Measurements from ENCODE around the gene TGFBI.

The TGFBI gene

DNA sequence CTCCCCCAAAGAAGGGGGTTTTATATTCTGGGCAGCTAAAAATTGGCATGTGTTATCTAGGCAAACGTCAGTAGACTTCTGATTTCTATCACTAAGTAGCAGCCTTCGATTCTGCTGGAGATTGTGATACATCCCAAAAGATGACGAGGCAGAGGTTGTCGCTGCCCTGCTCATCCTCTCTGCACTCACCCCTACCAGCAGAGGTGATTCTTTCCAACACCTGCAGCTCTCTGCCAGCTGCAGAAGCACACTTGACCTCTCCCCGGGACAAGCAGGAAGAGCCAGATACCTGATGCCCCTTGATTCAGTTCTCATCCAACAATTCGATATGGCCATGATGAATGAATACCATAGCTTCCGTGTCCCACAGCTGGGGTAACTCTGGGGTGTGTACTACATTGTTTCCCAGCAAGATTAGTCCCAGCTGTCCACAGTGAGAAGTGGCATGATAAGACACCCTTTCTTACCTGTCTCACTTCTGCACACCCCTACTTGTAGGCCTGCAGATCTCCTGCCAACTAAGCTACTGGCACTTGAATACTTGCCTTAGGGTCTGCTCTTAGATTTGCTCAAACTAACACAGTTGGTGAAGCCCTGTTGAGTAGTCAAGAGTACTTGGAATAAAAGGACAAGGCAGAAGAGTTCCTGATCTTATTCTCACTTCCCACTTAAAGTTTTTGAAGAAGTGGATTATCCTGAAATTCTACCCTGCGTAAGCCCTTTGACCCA, 66.3 kb downstream of the TGFBI start:
- no peak for DNase-seq

DNA sequence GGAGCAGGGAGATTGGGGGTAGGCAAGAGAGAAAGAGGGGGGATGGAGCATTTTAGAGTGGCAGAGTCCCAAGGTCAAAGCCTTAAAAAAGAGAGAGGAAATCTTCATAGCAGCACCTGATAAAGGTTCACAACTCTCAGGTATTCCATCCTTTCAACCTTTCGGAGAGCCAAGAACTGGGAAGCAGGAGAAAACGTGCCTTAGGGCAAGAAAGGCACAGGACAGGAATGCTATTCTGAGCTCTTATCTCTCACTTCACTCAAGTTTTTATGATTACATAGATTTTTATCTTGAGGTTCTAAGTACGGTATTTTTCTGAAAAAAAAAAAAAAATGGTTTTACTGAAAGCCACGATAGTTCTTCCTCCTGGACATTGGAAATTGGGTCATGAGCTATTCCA, 69.4 kb downstream of the TGFBI start:
- no peak for DNase-seq

- no peak for DNase-seq
Measured at GRCh38 chr5:136099870-136100269, 71.1 kb downstream of the TGFBI start.

DNA sequence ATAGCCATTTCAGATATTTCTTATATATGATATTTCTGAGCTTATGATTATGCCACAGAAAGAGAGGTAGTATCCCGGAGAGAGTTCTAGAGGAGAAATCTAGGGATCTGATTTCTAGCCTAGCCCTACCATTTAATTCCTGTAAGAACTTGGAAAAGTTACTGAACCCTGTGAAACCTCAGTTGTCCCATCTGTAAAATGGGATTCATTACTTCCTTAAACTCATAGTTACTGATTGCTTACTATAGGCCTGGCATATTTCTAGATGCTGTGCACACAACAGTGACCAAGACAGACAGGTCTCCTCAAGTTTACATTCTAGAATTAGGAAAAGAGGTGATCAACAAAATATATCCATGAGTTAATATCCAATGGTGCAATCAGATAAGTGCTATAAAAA, 73.1 kb downstream of the TGFBI start:
- no peak for DNase-seq

DNA sequence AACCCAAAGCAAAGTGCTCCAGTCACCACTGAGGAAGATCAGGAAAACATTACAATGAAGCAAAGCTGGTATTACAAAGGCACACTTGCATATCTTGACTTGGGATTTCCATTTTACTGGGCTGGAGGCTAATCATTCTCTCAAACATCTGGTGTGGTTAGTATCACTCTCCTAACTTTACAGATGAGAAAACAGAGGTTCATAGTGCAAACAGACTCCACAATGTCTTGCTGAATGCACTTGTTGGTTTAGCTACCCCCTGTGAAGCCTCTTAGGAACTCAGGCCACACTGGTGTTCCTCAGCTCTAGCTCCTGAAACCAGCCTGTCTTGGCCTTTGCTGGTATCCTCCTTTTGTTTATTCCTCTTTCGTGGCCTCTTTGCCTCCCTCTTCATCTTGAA, 74.3 kb downstream of the TGFBI start:
- DNase-seq: no peak

DNA sequence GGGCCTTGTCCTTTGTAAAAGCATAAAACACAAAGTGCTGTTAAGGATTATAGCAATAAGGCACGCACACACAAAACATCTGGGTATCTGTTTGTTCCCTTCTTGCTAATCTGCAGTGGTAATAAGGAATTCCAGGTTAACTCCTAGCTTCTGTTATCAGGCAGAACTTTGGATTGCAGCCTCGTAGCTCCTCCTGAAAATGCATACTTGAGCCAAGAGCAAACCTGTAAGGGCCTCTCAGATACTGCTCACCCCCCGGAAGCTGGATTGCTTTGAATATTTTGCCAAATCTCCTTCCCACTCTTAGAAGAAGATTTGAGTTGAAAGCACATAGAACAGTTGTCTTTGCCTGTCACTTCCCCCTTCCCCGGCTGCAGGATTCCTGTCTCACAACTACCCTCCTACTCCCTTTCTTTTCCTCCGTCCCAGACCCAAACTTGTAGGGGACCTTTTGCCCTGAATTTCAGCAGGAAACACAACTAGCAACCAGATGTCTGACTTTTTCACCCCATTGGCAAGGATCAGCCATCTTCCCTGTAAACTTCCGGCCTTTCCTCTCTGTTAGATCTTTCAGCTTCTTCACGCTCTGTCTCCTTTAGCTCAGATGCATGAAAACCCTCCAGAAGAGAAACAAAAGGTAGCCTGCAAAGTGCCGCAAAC, 75.6 kb downstream of the TGFBI start:
- no peak for DNase-seq

DNA sequence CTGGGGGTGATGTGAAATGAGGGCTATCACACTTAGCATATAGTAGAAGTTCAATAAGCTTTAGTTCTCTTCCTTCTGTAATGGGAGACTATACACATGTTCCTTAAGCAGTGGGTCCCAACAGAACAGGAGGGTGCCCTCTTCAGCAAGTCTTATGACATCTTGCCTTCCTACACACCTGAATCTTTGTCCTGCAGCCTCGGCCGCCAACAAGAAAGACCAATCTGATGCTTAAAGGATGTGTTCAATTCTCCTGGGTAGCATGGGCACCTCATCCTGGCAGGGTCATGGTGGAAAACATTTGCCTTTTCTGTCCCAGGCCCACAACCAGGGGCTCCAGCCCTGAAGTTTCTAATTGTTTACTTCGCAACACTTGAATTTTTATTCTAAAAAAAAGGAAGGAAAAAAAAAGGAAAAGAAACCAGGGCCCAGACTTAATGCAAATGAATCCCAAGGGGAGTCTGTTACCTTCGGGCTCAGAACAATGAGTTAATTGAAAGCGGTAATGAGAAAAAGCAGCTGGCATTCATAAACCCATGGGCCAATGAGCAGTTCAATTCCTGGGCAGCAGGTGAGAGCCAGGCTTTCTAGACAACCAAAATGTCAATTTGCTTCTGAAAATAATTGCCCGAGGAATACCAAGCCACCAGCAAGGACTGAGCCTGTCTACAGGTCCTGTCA, 77.7 kb downstream of the TGFBI start:
- DNase-seq: no peak

DNA sequence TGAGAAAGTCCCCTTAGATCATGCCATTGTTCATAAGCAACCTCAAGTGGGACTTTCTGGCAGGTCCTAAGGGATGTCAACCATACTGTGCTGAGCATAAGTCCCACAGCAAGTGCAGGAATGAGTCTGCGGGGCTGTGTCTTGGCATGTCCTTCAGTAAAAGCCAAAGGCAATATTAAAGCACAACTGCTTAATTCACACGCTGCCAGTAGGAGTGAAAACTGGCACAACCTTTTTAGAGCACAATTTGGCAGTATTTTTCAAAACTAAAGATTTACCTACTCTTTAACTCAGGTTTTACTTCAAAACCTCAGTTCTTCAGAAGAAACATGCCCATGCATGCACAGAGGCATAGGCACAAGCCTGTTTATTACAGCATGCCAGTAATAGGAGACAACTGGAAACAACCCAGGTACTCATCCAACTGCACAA, 79.4 kb downstream of the TGFBI start:
- no peak for DNase-seq

GRCh38 chr5:136108766-136109165, 80.0 kb downstream of the TGFBI start:
- no peak for DNase-seq

DNA sequence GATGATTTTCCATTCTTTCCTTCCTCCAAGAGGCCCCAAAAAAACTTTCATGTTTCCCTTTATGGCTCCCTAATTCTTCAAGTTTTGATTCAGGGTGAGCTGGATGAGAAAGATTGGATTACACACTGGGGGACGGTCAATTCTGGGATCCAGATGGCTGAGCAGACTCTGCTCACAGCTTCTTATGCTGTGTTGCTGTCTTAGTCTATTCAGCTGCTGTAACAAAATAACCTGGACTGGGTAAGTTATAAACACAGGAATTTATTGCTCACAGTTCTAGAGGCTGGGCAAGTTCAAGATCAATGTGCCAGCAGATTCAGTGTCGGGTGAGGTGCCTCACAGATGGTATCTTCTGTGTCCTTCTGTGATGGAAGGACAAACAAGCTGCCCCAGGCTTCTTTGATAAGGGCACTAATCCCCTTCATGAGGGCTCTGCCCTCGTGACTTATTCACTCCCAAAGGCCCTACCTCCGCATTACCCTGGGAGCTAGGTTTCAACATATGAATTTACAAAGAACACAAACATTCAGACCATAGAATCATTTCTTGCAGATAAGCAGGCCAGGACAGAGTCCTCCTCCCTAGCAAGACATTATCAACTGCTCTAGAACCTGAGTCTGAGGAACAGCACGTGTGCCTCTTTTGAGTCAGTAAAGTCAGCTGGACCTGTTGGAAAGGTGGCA, 80.8 kb downstream of the TGFBI start:
- DNase-seq: no peak
